HG02938 (cell line): ENCODE measurements around the gene FAM25A.
"Not testable (repeated sequence)": the region's sequence is repeated elsewhere in the genome, so short reads cannot be mapped to it uniquely, and the experiment has no call there.

Experiments used
- ATAC-seq: cut with Tn5 transposase; IDR thresholded peaks from one replicate; pipeline ENCODE4 v1.9.1; 2021; ENCODE audit warnings: mild to moderate bottlenecking, moderate library complexity; ENCODE audit not compliant: unreplicated experiment

FAM25A gene

GRCh38 chr10:87020056-87020455 is at the start of gene FAM25A:
Gene FAM25A (plus strand): TSS chr10:87020294. CDS start chr10:87020325, 31 bp downstream.
- ATAC-seq = not testable (repeated sequence)

GRCh38 chr10:86970982-86971231 is 49.2 kb upstream of the FAM25A start:
- ATAC-seq = no peak

GRCh38 chr10:86971232-86971991 is 48.7 kb upstream of the FAM25A start:
- peak; percentile 56 for ATAC-seq

- no peak for ATAC-seq
Measured at GRCh38 chr10:86972613-86973380, 47.3 kb upstream of the FAM25A start.

GRCh38 chr10:86974484-86974883 is 45.6 kb upstream of the FAM25A start:
- ATAC-seq = no peak

GRCh38 chr10:86976362-86977056 is 43.6 kb upstream of the FAM25A start:
- no peak for ATAC-seq

GRCh38 chr10:86978457-86978856 is 41.6 kb upstream of the FAM25A start:
- ATAC-seq = not testable (repeated sequence)

- ATAC-seq = no peak
Measured at GRCh38 chr10:86979296-86979818, 40.7 kb upstream of the FAM25A start.

GRCh38 chr10:86979977-86980448 is 40.1 kb upstream of the FAM25A start:
- ATAC-seq = no peak

GRCh38 chr10:86981020-86981419 is 39.1 kb upstream of the FAM25A start:
- ATAC-seq = not testable (repeated sequence)

GRCh38 chr10:86981716-86982115 is 38.4 kb upstream of the FAM25A start:
- no peak for ATAC-seq

- not testable (repeated sequence) for ATAC-seq
Measured at GRCh38 chr10:86984498-86984897, 35.6 kb upstream of the FAM25A start.

- no peak for ATAC-seq
Measured at GRCh38 chr10:86988520-86988919, 31.6 kb upstream of the FAM25A start.

GRCh38 chr10:86991362-86991761 is 28.7 kb upstream of the FAM25A start:
- not testable (repeated sequence) for ATAC-seq

- no peak for ATAC-seq
Measured at GRCh38 chr10:86992456-86992855, 27.6 kb upstream of the FAM25A start.

- no peak for ATAC-seq
Measured at GRCh38 chr10:86992929-86993328, 27.2 kb upstream of the FAM25A start.

- not testable (repeated sequence) for ATAC-seq
Measured at GRCh38 chr10:86999802-87000403, 20.2 kb upstream of the FAM25A start.

GRCh38 chr10:87000491-87000890 is 19.6 kb upstream of the FAM25A start:
- ATAC-seq = no peak

GRCh38 chr10:87007124-87007523 is 13.0 kb upstream of the FAM25A start:
- not testable (repeated sequence) for ATAC-seq

- ATAC-seq = not testable (repeated sequence)
Measured at GRCh38 chr10:87007674-87008073, 12.4 kb upstream of the FAM25A start.

- not testable (repeated sequence) for ATAC-seq
Measured at GRCh38 chr10:87008303-87008702, 11.8 kb upstream of the FAM25A start.
